ENCODE measurements around the gene STIL.
"Not testable (repeated sequence)": the region's sequence is repeated elsewhere in the genome, so short reads cannot be mapped to it uniquely, and the experiment has no call there.

STIL gene

GRCh38 chr1:47317841-47318240, 3.9 kb upstream of the STIL start:
- no peak for DNase-seq

GRCh38 chr1:47309427-47309826, 4.5 kb downstream of the STIL start:
- no peak for DNase-seq

GRCh38 chr1:47302472-47302871, 11.5 kb downstream of the STIL start:
- DNase-seq, result no peak

- DNase-seq, result no peak
These were observed 15.8 kb downstream of the STIL start for GRCh38 chr1:47298025-47298699.

GRCh38 chr1:47295579-47295978, 18.4 kb downstream of the STIL start:
- no peak for DNase-seq

- DNase-seq, result not testable (repeated sequence)
These were observed 19.1 kb downstream of the STIL start for GRCh38 chr1:47294863-47295262.

- not testable (repeated sequence) for DNase-seq
These were observed 25.8 kb downstream of the STIL start for GRCh38 chr1:47288116-47288515.

GRCh38 chr1:47280142-47280541, 33.8 kb downstream of the STIL start:
- no peak for DNase-seq

GRCh38 chr1:47276850-47277249, 37.1 kb downstream of the STIL start:
- DNase-seq, result no peak

GRCh38 chr1:47275811-47276210, 38.1 kb downstream of the STIL start:
- not testable (repeated sequence) for DNase-seq

- DNase-seq, result not testable (repeated sequence)
These were observed 48.4 kb downstream of the STIL start for GRCh38 chr1:47265529-47265928.

GRCh38 chr1:47262787-47263413, 51.0 kb downstream of the STIL start:
- DNase-seq, result no peak

- DNase-seq, result no peak
These were observed 56.7 kb downstream of the STIL start for GRCh38 chr1:47257224-47257623.

GRCh38 chr1:47252795-47253194, 61.2 kb downstream of the STIL start:
- no peak for DNase-seq

GRCh38 chr1:47252369-47252768, 61.6 kb downstream of the STIL start:
- no peak for DNase-seq

- DNase-seq, result no peak
These were observed 64.2 kb downstream of the STIL start for GRCh38 chr1:47249755-47250154.

- no peak for DNase-seq
These were observed 69.5 kb downstream of the STIL start for GRCh38 chr1:47244339-47244862.

- DNase-seq, result no peak
These were observed 70.0 kb downstream of the STIL start for GRCh38 chr1:47243910-47244309.

- no peak for DNase-seq
These were observed 72.5 kb downstream of the STIL start for GRCh38 chr1:47241114-47242113.

- DNase-seq, result no peak
These were observed 74.9 kb downstream of the STIL start for GRCh38 chr1:47238935-47239592.

GRCh38 chr1:47235806-47236205, 78.1 kb downstream of the STIL start:
- DNase-seq, result no peak

- DNase-seq, result no peak
These were observed 78.7 kb downstream of the STIL start for GRCh38 chr1:47235241-47235681.

GRCh38 chr1:47233186-47233585, 80.8 kb downstream of the STIL start:
- DNase-seq, result no peak

All from SIG-M5 (cell line).